ENCODE measurements around the gene PTPN14.

DNA sequence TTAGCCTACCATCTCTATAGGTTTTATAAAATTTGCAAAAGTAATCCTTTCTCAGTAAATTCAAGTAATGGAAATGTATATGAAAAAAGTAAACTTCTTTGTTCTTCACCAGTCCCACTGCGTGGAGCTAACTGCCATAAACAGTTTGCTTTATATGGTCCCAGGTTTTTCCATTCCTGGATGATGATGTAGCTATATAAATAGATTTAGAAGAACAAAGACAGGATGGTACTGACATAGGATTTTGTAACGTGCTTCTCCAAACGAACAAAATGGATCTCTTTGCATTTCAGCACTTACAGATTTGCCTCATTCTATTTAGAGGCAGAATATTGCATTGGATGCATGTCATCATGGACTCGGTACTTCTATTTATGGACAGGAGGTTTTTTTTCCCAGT is 213.2 kb downstream of the PTPN14 start:
- TF ChIP-seq, protein P1, sequence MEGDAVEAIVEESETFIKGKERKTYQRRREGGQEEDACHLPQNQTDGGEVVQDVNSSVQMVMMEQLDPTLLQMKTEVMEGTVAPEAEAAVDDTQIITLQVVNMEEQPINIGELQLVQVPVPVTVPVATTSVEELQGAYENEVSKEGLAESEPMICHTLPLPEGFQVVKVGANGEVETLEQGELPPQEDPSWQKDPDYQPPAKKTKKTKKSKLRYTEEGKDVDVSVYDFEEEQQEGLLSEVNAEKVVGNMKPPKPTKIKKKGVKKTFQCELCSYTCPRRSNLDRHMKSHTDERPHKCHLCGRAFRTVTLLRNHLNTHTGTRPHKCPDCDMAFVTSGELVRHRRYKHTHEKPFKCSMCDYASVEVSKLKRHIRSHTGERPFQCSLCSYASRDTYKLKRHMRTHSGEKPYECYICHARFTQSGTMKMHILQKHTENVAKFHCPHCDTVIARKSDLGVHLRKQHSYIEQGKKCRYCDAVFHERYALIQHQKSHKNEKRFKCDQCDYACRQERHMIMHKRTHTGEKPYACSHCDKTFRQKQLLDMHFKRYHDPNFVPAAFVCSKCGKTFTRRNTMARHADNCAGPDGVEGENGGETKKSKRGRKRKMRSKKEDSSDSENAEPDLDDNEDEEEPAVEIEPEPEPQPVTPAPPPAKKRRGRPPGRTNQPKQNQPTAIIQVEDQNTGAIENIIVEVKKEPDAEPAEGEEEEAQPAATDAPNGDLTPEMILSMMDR (IDR thresholded peaks at IDR 0.05) = no peak
- TF ChIP-seq POLR2A (IDR thresholded peaks at IDR 0.05) = no peak

Measured in lower leg skin (tissue), 3 donors.